ENCODE results near the gene RCCD1.

RCCD1 gene

GRCh38 chr15:90946941-90947576 lies 7.6 kb upstream of the RCCD1 start:
- DNase-seq, result no peak

- no peak for DNase-seq
Measured at GRCh38 chr15:90947577-90948357, 6.9 kb upstream of the RCCD1 start.

- no peak for DNase-seq
Measured at GRCh38 chr15:90948506-90948905, 6.2 kb upstream of the RCCD1 start.

- no peak for DNase-seq
Measured at GRCh38 chr15:90949979-90950675, 4.6 kb upstream of the RCCD1 start.

GRCh38 chr15:90950676-90951075 lies 4.0 kb upstream of the RCCD1 start:
- DNase-seq, result no peak

GRCh38 chr15:90952901-90953677 lies 1.6 kb upstream of the RCCD1 start:
- DNase-seq, result no peak

- DNase-seq, result no peak
Measured at GRCh38 chr15:90953947-90954711, 555 bp upstream of the RCCD1 start.

- no peak for DNase-seq
Measured at GRCh38 chr15:90955624-90956273, 1.1 kb downstream of the RCCD1 start.

GRCh38 chr15:90956274-90957030 lies 1.8 kb downstream of the RCCD1 start:
- DNase-seq, result no peak

GRCh38 chr15:90957031-90957790 lies 2.5 kb downstream of the RCCD1 start:
- no peak for DNase-seq

- DNase-seq, result no peak
Measured at GRCh38 chr15:90957791-90958190, 3.1 kb downstream of the RCCD1 start.

- DNase-seq, result no peak
Measured at GRCh38 chr15:90959028-90959595, 4.4 kb downstream of the RCCD1 start.

GRCh38 chr15:90959894-90960293 lies 5.2 kb downstream of the RCCD1 start:
- DNase-seq, result no peak

GRCh38 chr15:90960298-90961091 lies 5.8 kb downstream of the RCCD1 start:
- DNase-seq, result no peak

GRCh38 chr15:90962021-90962420 lies 7.3 kb downstream of the RCCD1 start:
- DNase-seq, result no peak

GRCh38 chr15:90966262-90966661 lies 11.6 kb downstream of the RCCD1 start:
- DNase-seq, result no peak

- DNase-seq, result no peak
Measured at GRCh38 chr15:90967206-90967605, 12.5 kb downstream of the RCCD1 start.

- no peak for DNase-seq
Measured at GRCh38 chr15:90968434-90968833, 13.8 kb downstream of the RCCD1 start.

- no peak for DNase-seq
Measured at GRCh38 chr15:90970274-90970673, 15.6 kb downstream of the RCCD1 start.

Measured in NCI-H1436 treated with DMSO at 0.1 percent for 48 hours (cell line).